Astrocyte (in vitro differentiated cells and primary cell): ENCODE results near the gene SLC25A30. TPM values are rescaled to one million over a fixed set of nuclear protein-coding genes. Genes with fewer than 3 reads are reported as not detected.
A peak's percentile ranks its signal among the peaks of the same experiment; 100 is the strongest.

Experiments
- DNase-seq: peaks from one replicate; pipeline ENCODE4 v3.0.0-alpha.2; 2010; ENCODE audit warnings: low read depth
- FAIRE-seq: peaks from 2 replicates; lab custom pipeline; 2011; peaks lifted over from hg19 to GRCh38; lab: Jason Lieb, UNC
- H2AFZ ChIP-seq: 2 replicates; pipeline ENCODE4 v1.6.0; 2012; ENCODE audit warnings: low read depth, low read length, inconsistent platforms
- H3K27ac ChIP-seq: 2 replicates; pipeline ENCODE4 v1.5.1; 2011; ENCODE audit warnings: low read depth, low read length, inconsistent platforms
- H3K27me3 ChIP-seq: 2 replicates; pipeline ENCODE4 v1.6.0; 2011; ENCODE audit warnings: low read length, inconsistent platforms; ENCODE audit not compliant: insufficient read depth
- H3K36me3 ChIP-seq: 2 replicates; pipeline ENCODE4 v1.5.1; 2011; ENCODE audit warnings: low read length, inconsistent platforms; ENCODE audit not compliant: insufficient read depth
- H3K4me1 ChIP-seq: 2 replicates; pipeline ENCODE4 v1.5.1; 2011; ENCODE audit warnings: low read length, inconsistent platforms; ENCODE audit not compliant: insufficient read depth
- H3K4me2 ChIP-seq: 2 replicates; pipeline ENCODE4 v1.6.0; 2012; ENCODE audit warnings: low read length, inconsistent platforms
- H3K4me3 ChIP-seq: 2 replicates; pipeline ENCODE4 v1.5.1; 2011; ENCODE audit warnings: low read depth, mild to moderate bottlenecking, low read length, inconsistent platforms; ENCODE audit not compliant: insufficient read depth
- H3K79me2 ChIP-seq: 2 replicates; pipeline ENCODE4 v1.6.0; 2012; ENCODE audit warnings: mild to moderate bottlenecking, low read length, inconsistent platforms; ENCODE audit not compliant: insufficient read depth
- H3K9ac ChIP-seq: 2 replicates; pipeline ENCODE4 v1.6.0; 2012; ENCODE audit warnings: mild to moderate bottlenecking, low read length, inconsistent platforms
- H3K9me3 ChIP-seq: 2 replicates; pipeline ENCODE4 v1.5.1; 2012; ENCODE audit warnings: low read depth, mild to moderate bottlenecking, low read length, inconsistent platforms; ENCODE audit not compliant: insufficient read depth
- H4K20me1 ChIP-seq: 2 replicates; pipeline ENCODE4 v1.6.0; 2012; ENCODE audit warnings: low read length, inconsistent platforms; ENCODE audit not compliant: insufficient read depth
- H3K27ac Mint-ChIP-seq: one replicate; pipeline ENCODE4 v1.8.0; 2021; ENCODE audit warnings: mild to moderate bottlenecking, mixed read lengths; ENCODE audit not compliant: unreplicated experiment
- H3K27me3 Mint-ChIP-seq: one replicate; pipeline ENCODE4 v1.8.0; 2021; ENCODE audit warnings: low read depth, mixed read lengths; ENCODE audit not compliant: unreplicated experiment
- H3K36me3 Mint-ChIP-seq: one replicate; pipeline ENCODE4 v1.8.0; 2021; ENCODE audit warnings: low read depth, mixed read lengths; ENCODE audit not compliant: unreplicated experiment
- H3K4me1 Mint-ChIP-seq: one replicate; pipeline ENCODE4 v1.8.0; 2021; ENCODE audit warnings: low read depth, mixed read lengths; ENCODE audit not compliant: unreplicated experiment
- H3K4me3 Mint-ChIP-seq: one replicate; pipeline ENCODE4 v1.8.0; 2021; ENCODE audit warnings: mild to moderate bottlenecking, moderate library complexity, mixed read lengths; ENCODE audit not compliant: unreplicated experiment
- H3K9me3 Mint-ChIP-seq: one replicate; pipeline ENCODE4 v1.8.0; 2021; ENCODE audit warnings: mild to moderate bottlenecking, mixed read lengths; ENCODE audit not compliant: unreplicated experiment
- CTCF ChIP-seq: IDR thresholded peaks from 2 replicates; pipeline ENCODE4 v1.5.1; 2011; ENCODE audit warnings: low read depth, mild to moderate bottlenecking, inconsistent platforms, low read length, moderate library complexity; ENCODE audit not compliant: insufficient read depth
- EZH2 ChIP-seq: IDR thresholded peaks from 2 replicates; pipeline ENCODE4 v1.6.1; 2012; ENCODE audit warnings: mild to moderate bottlenecking, low read length, inconsistent platforms; ENCODE audit not compliant: insufficient read depth
- total RNA-seq: library from RNA; stranded (reverse); gene quantifications from 2 replicates; pipeline ENCODE4 v1.2.1, GENCODE V29; 2021

Gene SLC25A30
- total RNA-seq, 1 donor from 2014 or later = 14.3 TPM

- peaks cover 6% of the 10 kb centered on the region for H3K27me3 Mint-ChIP-seq
- H3K27ac Mint-ChIP-seq = no peak overlapping the region
Observed at GRCh38 chr13:45445053-45445452, 26.9 kb upstream of the SLC25A30 start.

GRCh38 chr13:45441633-45442032, 23.5 kb upstream of the SLC25A30 start:
- H3K27ac Mint-ChIP-seq = no peak overlapping the region
- H2AFZ ChIP-seq = no peak overlapping the region

More at GRCh38 chr13:45445053-45445452, 26.9 kb upstream of the SLC25A30 start:
- no peak overlapping the region for H2AFZ ChIP-seq
- no peak overlapping the region for H3K4me3 Mint-ChIP-seq
- H3K27me3 ChIP-seq = peaks cover 7% of the 10 kb centered on the region
- H3K4me1 Mint-ChIP-seq = peaks cover 17% of the 10 kb centered on the region
- FAIRE-seq (no peak), DNase-seq (no peak)
- no peak for TF ChIP-seq CTCF
- no peak for TF ChIP-seq EZH2
- H3K79me2 ChIP-seq = no peaks in the 10 kb centered on the region
- no peaks in the 10 kb centered on the region for H3K36me3 Mint-ChIP-seq
- peaks cover 4% of the 10 kb centered on the region for H3K4me1 ChIP-seq
- H3K9ac ChIP-seq = no peak overlapping the region
- no peak overlapping the region for H3K4me3 ChIP-seq
- H3K9me3 ChIP-seq = no peaks in the 10 kb centered on the region
- H3K4me2 ChIP-seq = no peak overlapping the region
- no peak overlapping the region for H3K27ac ChIP-seq
- H3K36me3 ChIP-seq = no peaks in the 10 kb centered on the region
- no peaks in the 10 kb centered on the region for H3K9me3 Mint-ChIP-seq
- H4K20me1 ChIP-seq = no peaks in the 10 kb centered on the region

More at GRCh38 chr13:45441633-45442032, 23.5 kb upstream of the SLC25A30 start:
- Histone ChIP-seq H3K27ac (no peak overlapping the region), H3K79me2 (no peaks in the 10 kb centered on the region), H3K4me3 (no peak overlapping the region), H3K9me3 (no peaks in the 10 kb centered on the region), H3K4me1 (peaks cover 4% of the 10 kb centered on the region), H4K20me1 (no peaks in the 10 kb centered on the region), H3K9ac (no peak overlapping the region), H3K36me3 (no peaks in the 10 kb centered on the region), H3K4me2 (peak overlapping the region; percentile 9), H3K27me3 (no peaks in the 10 kb centered on the region)
- H3K9me3 Mint-ChIP-seq = no peaks in the 10 kb centered on the region
- no peak overlapping the region for H3K4me3 Mint-ChIP-seq
- TF ChIP-seq EZH2 (no peak), CTCF (no peak)
- peak; percentile 17 for DNase-seq
- H3K4me1 Mint-ChIP-seq = peaks cover 18% of the 10 kb centered on the region
- no peaks in the 10 kb centered on the region for H3K36me3 Mint-ChIP-seq
- H3K27me3 Mint-ChIP-seq = peaks cover 6% of the 10 kb centered on the region
- FAIRE-seq = no peak
